ENCODE data around the gene MYO5C.

Gene MYO5C

DNA sequence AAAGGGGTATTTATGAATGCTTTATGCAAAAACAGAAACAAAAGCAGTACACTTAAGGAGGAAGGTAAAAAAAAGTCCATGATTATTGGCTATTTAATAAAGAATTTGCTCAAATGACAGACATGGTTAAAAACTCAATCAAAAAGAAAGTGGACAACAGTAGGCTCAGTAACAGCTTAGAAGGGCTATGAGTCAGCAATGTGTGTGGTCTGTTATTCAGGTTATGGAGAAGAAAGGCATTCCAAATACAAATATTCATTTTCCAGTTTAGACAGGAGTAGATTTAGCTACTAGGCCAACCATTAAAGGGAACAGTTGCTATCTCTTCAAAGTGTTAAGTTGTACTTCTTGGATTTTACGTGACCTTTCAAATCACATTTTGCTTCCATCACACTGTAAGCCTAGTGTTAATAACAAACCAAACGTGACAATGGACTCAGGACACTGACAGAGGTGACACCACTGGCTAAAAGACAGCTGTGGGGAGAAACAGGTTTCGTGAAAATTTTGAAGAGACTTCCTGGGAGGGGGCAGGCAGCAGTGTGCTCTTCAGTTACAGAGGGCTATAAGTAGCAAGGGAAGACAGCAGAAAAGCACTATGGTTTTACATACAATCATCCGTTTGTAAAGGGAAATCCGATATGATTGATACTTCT lies 41.7 kb upstream of the MYO5C start:
- no peak for TF ChIP-seq CTCF (IDR thresholded peaks at IDR 0.05; ENCODE audit: low read depth, low read length, missing control alignments)
- DNase-seq (ENCODE audit: low read depth), result no peak
- no peak overlapping the region for H3K4me3 ChIP-seq (ENCODE audit: low read depth, low read length)

GRCh38 chr15:52336529-52336928 lies 40.9 kb upstream of the MYO5C start:
- TF ChIP-seq CTCF (IDR thresholded peaks at IDR 0.05; ENCODE audit: low read depth, low read length, missing control alignments), result no peak
- no peak for DNase-seq (ENCODE audit: low read depth)

DNA sequence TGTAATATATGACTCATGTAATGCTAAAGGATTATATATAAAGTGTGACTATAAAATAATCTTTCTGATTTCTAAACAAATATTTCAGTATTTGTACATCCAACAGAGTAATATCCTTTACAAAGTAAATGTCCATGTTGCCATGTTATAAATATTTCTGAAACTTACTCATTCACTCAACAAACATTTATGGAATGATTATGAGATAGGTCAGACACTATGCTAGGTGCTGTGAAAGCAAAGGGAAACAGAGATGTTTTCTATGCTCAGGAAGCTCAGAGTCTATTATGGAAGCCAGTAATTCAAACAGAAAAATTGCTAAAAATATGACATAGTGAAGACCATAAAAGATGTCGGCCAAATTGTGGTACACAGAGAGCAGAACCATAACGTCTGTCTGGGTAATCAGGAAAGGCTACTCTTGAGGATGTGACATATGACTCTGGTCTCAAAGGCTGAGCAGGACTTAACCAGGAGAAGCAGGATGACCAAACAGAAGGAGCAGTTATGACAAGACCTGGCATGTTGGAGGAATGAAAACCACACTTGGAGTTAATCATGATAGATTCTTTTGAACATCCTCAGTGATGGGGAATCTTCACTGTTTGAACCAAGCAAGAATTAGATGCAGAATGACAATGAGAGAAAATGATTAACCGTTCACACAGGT lies 39.0 kb upstream of the MYO5C start:
- TF ChIP-seq CTCF (IDR thresholded peaks at IDR 0.05; ENCODE audit: low read depth, low read length, missing control alignments), result no peak
- no peak for DNase-seq (ENCODE audit: low read depth)
- no peak overlapping the region for H3K4me3 ChIP-seq (ENCODE audit: low read depth, low read length)

More at GRCh38 chr15:52336529-52336928, 40.9 kb upstream of the MYO5C start:
- H3K4me3 ChIP-seq (ENCODE audit: low read depth, low read length), result no peak overlapping the region

DNA sequence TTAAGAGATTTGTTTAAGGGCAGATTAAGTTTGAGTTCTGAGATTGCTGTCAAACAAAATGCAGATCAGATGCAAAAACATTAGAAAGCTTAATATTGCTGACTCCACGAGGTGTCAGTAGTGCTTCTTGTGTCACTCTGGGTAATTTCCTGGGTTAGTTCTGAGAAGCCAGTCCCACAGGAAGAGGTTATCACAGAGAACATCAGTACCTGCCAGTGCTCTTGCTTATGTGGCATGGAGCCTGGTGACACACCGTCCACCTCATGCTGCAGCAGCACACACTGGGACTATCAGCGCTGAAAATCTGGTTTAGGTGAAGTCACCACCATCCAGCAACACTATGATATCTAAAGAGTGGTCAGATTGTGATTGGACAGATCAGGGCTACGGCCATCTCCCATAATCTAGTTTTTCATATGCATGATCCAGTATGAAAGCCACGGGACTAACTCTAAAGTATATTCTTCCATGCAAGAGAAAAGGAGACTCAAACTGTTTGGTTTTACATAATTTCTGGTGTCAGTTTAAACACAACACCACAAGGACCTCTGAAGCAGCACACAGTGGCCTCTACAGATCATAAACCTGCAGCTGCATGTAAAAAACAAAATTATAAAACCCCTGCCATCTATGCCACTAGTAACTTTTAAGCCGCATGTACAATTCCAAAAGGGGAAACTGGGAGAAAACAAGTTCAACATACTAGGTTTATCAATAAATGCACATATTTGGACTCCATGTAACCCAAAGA lies 36.1 kb upstream of the MYO5C start:
- peak; percentile 77 for DNase-seq (ENCODE audit: low read depth)
- no peak overlapping the region for H3K4me3 ChIP-seq (ENCODE audit: low read depth, low read length)
- TF ChIP-seq CTCF (IDR thresholded peaks at IDR 0.05; ENCODE audit: low read depth, low read length, missing control alignments), result peak; percentile 71

DNA sequence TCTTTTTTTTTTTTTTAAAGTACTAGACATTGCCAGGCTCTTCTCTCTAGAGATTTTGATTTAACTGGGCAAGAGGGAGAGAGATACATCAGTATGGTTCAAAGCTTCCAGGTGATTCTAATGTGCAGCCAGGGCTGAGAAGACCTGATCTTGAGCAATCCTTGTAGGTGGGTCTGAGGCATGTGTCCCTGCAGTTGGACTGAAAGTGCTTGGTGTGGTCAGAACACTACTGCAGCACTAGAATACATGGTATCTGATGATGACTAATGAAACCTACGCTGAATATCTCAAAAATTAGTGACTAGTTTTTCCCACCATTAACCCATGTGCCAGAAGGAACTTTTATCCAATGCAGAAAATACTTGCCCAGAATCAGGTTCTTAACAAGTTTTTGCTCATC lies 34.4 kb upstream of the MYO5C start:
- TF ChIP-seq CTCF (IDR thresholded peaks at IDR 0.05; ENCODE audit: low read depth, low read length, missing control alignments), result no peak
- peak; percentile 26 for DNase-seq (ENCODE audit: low read depth)

GRCh38 chr15:52329150-52329549 lies 33.5 kb upstream of the MYO5C start:
- H3K4me3 ChIP-seq (ENCODE audit: low read depth, low read length), result no peak overlapping the region
- DNase-seq (ENCODE audit: low read depth), result no peak
- TF ChIP-seq CTCF (IDR thresholded peaks at IDR 0.05; ENCODE audit: low read depth, low read length, missing control alignments), result no peak

More for the DNA sequence above, 34.4 kb upstream of the MYO5C start:
- H3K4me3 ChIP-seq (ENCODE audit: low read depth, low read length), result no peak overlapping the region
